Gastroesophageal sphincter (tissue), 4 donors: ENCODE data around the gene CLCN4. TPM values are rescaled to one million over a fixed set of nuclear protein-coding genes. Genes with fewer than 3 reads are reported as not detected.

Experiments used
- ATAC-seq: fragments of 150-250 bp; one replicate; pipeline ENCODE4 v1.9.1; 2016; ENCODE audit warnings: mild to moderate bottlenecking, moderate library complexity
- H3K27ac ChIP-seq, 4 donors: fragments of 200-600 bp; sonication (generic) in 3 of 4; 1 replicate in 3 of 4; 2 replicates in 1 of 4; pipeline ENCODE4 v1.5.1; 2016 to 2019
- H3K27me3 ChIP-seq: fragments of 200-600 bp; sonication (generic); one replicate; pipeline ENCODE4 v1.5.1; 2019
- H3K36me3 ChIP-seq, 2 donors: fragments of 200-600 bp; sonication (generic); one replicate each; pipeline ENCODE4 v1.5.1; 2019; ENCODE audit warnings: control low read depth in 1 of 2
- H3K4me1 ChIP-seq, 3 donors: fragments of 200-600 bp; sonication (generic); 1 replicate in 2 of 3; 2 replicates in 1 of 3; pipeline ENCODE4 v1.5.1; 2016 to 2019; ENCODE audit warnings: control low read depth in 2 of 3
- H3K4me3 ChIP-seq, 2 donors: fragments of 200-600 bp; sonication (generic); one replicate each; pipeline ENCODE4 v1.5.1; 2019; ENCODE audit warnings: mild to moderate bottlenecking in 1 of 2, moderate library complexity in 1 of 2
- H3K9me3 ChIP-seq, 3 donors: fragments of 200-600 bp; sonication (generic); one replicate each; pipeline ENCODE4 v1.5.1; 2017 to 2019; ENCODE audit warnings: control low read depth in 2 of 3
- CTCF ChIP-seq, 4 experiments: fragments of 200-600 bp in 2 of 4; fragments of 450-650 bp in 2 of 4; sonication (generic) in 1 of 4; IDR thresholded peaks; one replicate each; pipeline ENCODE4 v1.5.1; 2017 to 2019; ENCODE audit warnings: antibody characterized with exemption in 4 of 4, mild to moderate bottlenecking in 2 of 4, moderate library complexity in 2 of 4
- EP300 ChIP-seq: sonication (generic); formaldehyde crosslinking; IDR thresholded peaks from one replicate; pipeline ENCODE4 v1.6.1; 2017; ENCODE audit warnings: antibody characterized with exemption, mild to moderate bottlenecking
- POLR2A ChIP-seq, 2 donors: fragments of 450-650 bp; IDR thresholded peaks; one replicate each; pipeline ENCODE4 v1.6.1; 2017; ENCODE audit warnings: antibody characterized with exemption in 2 of 2, mild to moderate bottlenecking in 2 of 2, moderate library complexity in 1 of 2
- POLR2AphosphoS5 ChIP-seq: sonication (generic); formaldehyde crosslinking; IDR thresholded peaks from one replicate; pipeline ENCODE4 v1.6.1; 2017; ENCODE audit warnings: antibody characterized with exemption
- WGBS, 2 donors: methylation state at CpG; one replicate each; pipeline ENCODE4 v1.1.5; 2018; ENCODE audit warnings: low coverage in 1 of 2; 5-methylcytosine and 5-hydroxymethylcytosine counted together
- total RNA-seq, 4 donors: library from RNA; depleted of rRNA; stranded (reverse); fragments of >200 nt; gene quantifications; one replicate each; pipeline ENCODE4 v1.1.0, GENCODE V29; 2016

The CLCN4 gene
- total RNA-seq, 4 donors from 2014 or later: 0.16 to 2.3 (median 2.0) TPM

- WGBS, 2 donors: 51 to 85% methylated on average over 6 to 7 of the region's 9 CpGs
- no peaks in the 10 kb centered on the region for H3K36me3 ChIP-seq
- TF ChIP-seq EP300: no peak
- TF ChIP-seq POLR2AphosphoS5: no peak
- TF ChIP-seq POLR2A (IDR thresholded peaks at IDR 0.05): no peak
- no peak for TF ChIP-seq CTCF (IDR thresholded peaks at IDR 0.05)
- peaks cover 0 to 9% (median 0%) of the 10 kb centered on the region in 3 donors for H3K4me1 ChIP-seq
- H3K4me3 ChIP-seq: no peak overlapping the region
- peaks cover 10% of the 10 kb centered on the region for H3K27me3 ChIP-seq
- no peak for ATAC-seq
- no peak overlapping the region for H3K27ac ChIP-seq
- H3K9me3 ChIP-seq: no peaks in the 10 kb centered on the region
These were observed 3.4 kb downstream of the CLCN4 start for GRCh38 chrX:10160211-10160610.

GRCh38 chrX:10163031-10163430, 6.3 kb downstream of the CLCN4 start:
- WGBS, 2 donors: 90 to 94% methylated on average over 2 of the region's 2 CpGs
- H3K27ac ChIP-seq: no peak overlapping the region
- no peak for ATAC-seq

GRCh38 chrX:10164879-10165278, 8.1 kb downstream of the CLCN4 start:
- H3K36me3 ChIP-seq: no peaks in the 10 kb centered on the region
- WGBS, 2 donors: 80% methylated on average over 1 of the region's 11 CpGs; no CpG with 5 or more reads in 1 of the 2 donors
- H3K9me3 ChIP-seq: no peaks in the 10 kb centered on the region
- no peak overlapping the region for H3K4me3 ChIP-seq
- no peak for ATAC-seq
- TF ChIP-seq CTCF (IDR thresholded peaks at IDR 0.05): no peak
- TF ChIP-seq POLR2A (IDR thresholded peaks at IDR 0.05): no peak
- TF ChIP-seq POLR2AphosphoS5: no peak
- TF ChIP-seq EP300: no peak
- H3K27ac ChIP-seq: no peak overlapping the region
- H3K4me1 ChIP-seq: no peaks in the 10 kb centered on the region
- H3K27me3 ChIP-seq: peaks cover 7% of the 10 kb centered on the region

More at GRCh38 chrX:10163031-10163430, 6.3 kb downstream of the CLCN4 start:
- Histone ChIP-seq H3K27me3 (peaks cover 10% of the 10 kb centered on the region), H3K4me3 (no peak overlapping the region), H3K9me3 (no peaks in the 10 kb centered on the region), H3K36me3 (no peaks in the 10 kb centered on the region), H3K4me1 (peaks cover 0 to 9% (median 0%) of the 10 kb centered on the region in 3 donors)
- no peak for TF ChIP-seq CTCF (IDR thresholded peaks at IDR 0.05)
- no peak for TF ChIP-seq POLR2A (IDR thresholded peaks at IDR 0.05)
- no peak for TF ChIP-seq POLR2AphosphoS5
- no peak for TF ChIP-seq EP300

- ATAC-seq: no peak
- Histone ChIP-seq H3K4me1 (no peaks in the 10 kb centered on the region), H3K4me3 (no peak overlapping the region), H3K27me3 (peaks cover 1% of the 10 kb centered on the region), H3K36me3 (no peaks in the 10 kb centered on the region), H3K27ac (no peak overlapping the region), H3K9me3 (no peaks in the 10 kb centered on the region)
- no peak for TF ChIP-seq EP300
- no peak for TF ChIP-seq POLR2A (IDR thresholded peaks at IDR 0.05)
- no peak for TF ChIP-seq CTCF (IDR thresholded peaks at IDR 0.05)
- no peak for TF ChIP-seq POLR2AphosphoS5
- 100% methylated on average over 1 of the region's 18 CpGs; no CpG with 5 or more reads in 1 of the 2 donors for WGBS, 2 donors
These were observed 8.9 kb downstream of the CLCN4 start for GRCh38 chrX:10165580-10166247.

- no peak for TF ChIP-seq POLR2AphosphoS5
- no peak for TF ChIP-seq CTCF (IDR thresholded peaks at IDR 0.05)
- no peak for TF ChIP-seq POLR2A (IDR thresholded peaks at IDR 0.05)
- no peak for TF ChIP-seq EP300
- WGBS, 2 donors: 93% methylated on average over 3 of the region's 17 CpGs; no CpG with 5 or more reads in 1 of the 2 donors
- Histone ChIP-seq H3K9me3 (no peaks in the 10 kb centered on the region), H3K27me3 (no peaks in the 10 kb centered on the region), H3K27ac (no peak overlapping the region), H3K4me3 (no peak overlapping the region), H3K36me3 (no peaks in the 10 kb centered on the region), H3K4me1 (no peaks in the 10 kb centered on the region)
- no peak for ATAC-seq
These were observed 9.5 kb downstream of the CLCN4 start for GRCh38 chrX:10166248-10166716.
